SK-N-SH treated with all-trans-retinoic acid at 6 μM for 48 hours (cell line): ENCODE results near the gene ST3GAL5.

Source experiments
- ARNTL ChIP-seq: fragments of 450-650 bp; formaldehyde crosslinking; IDR thresholded peaks from 2 replicates; pipeline ENCODE4 v1.5.0; 2020; ENCODE audit warnings: low read depth, mild to moderate bottlenecking, moderate library complexity, borderline replicate concordance
- CREB5 ChIP-seq: fragments of 250-450 bp; sonication (Bioruptor Pico); IDR thresholded peaks from 2 replicates; pipeline ENCODE4 v1.5.1; 2020; ENCODE audit warnings: low read depth, mild to moderate bottlenecking, moderate library complexity
- CSDC2 ChIP-seq: fragments of 250-450 bp; sonication (Bioruptor Pico); IDR thresholded peaks from 2 replicates; pipeline ENCODE4 v1.5.0; 2020; ENCODE audit warnings: mild to moderate bottlenecking, moderate library complexity
- ISL1 ChIP-seq: fragments of 250-450 bp; sonication (Bioruptor Pico); IDR thresholded peaks from 2 replicates; pipeline ENCODE4 v2.1.2; 2022; ENCODE audit warnings: mild to moderate bottlenecking, moderate library complexity
- PATZ1 ChIP-seq: fragments of 250-450 bp; sonication (Bioruptor Pico); IDR thresholded peaks from 2 replicates; pipeline ENCODE4 v1.8.0; 2020; ENCODE audit warnings: mild to moderate bottlenecking, moderate library complexity, borderline replicate concordance
- RARB ChIP-seq: fragments of 250-450 bp; sonication (Bioruptor Pico); IDR thresholded peaks from 2 replicates; pipeline ENCODE4 v1.8.0; 2021; ENCODE audit warnings: mild to moderate bottlenecking, moderate library complexity
- TSHZ2 ChIP-seq: fragments of 250-450 bp; sonication (Bioruptor Pico); IDR thresholded peaks from 2 replicates; pipeline ENCODE4 v1.5.0; 2020; ENCODE audit warnings: mild to moderate bottlenecking, moderate library complexity
- ZFP3 ChIP-seq: fragments of 250-450 bp; sonication (Bioruptor Pico); IDR thresholded peaks from 2 replicates; pipeline ENCODE4 v1.5.0; 2020; ENCODE audit warnings: mild to moderate bottlenecking, moderate library complexity
- ZFP30 ChIP-seq: fragments of 450-650 bp; formaldehyde crosslinking; IDR thresholded peaks from 2 replicates; pipeline ENCODE4 v1.5.0; 2022; ENCODE audit warnings: mild to moderate bottlenecking, moderate library complexity
- ZNF565 ChIP-seq: fragments of 450-650 bp; formaldehyde crosslinking; conservative IDR thresholded peaks from 2 replicates; pipeline ENCODE4 v1.5.0; 2020; ENCODE audit warnings: low read depth, mild to moderate bottlenecking, moderate library complexity
- ZNF70 ChIP-seq: fragments of 450-650 bp; formaldehyde crosslinking; IDR thresholded peaks from 2 replicates; pipeline ENCODE4 v1.5.0; 2020; ENCODE audit warnings: mild to moderate bottlenecking, moderate library complexity

GRCh38 chr2:85806358-85807118 is 82.3 kb downstream of the ST3GAL5 start:
- TF ChIP-seq ZNF70: no peak
- no peak for TF ChIP-seq ZFP3 (CRISPR knock-in tag)
- no peak for TF ChIP-seq ARNTL (CRISPR knock-in tag)
- no peak for TF ChIP-seq PATZ1
- TF ChIP-seq RARB (CRISPR knock-in tag): no peak
- no peak for TF ChIP-seq ZNF565 (CRISPR knock-in tag)
- TF ChIP-seq TSHZ2 (CRISPR knock-in tag): no peak
- no peak for TF ChIP-seq ISL1 (CRISPR knock-in tag)
- TF ChIP-seq CREB5 (CRISPR knock-in tag): no peak
- no peak for TF ChIP-seq ZFP30 (CRISPR knock-in tag)
- no peak for TF ChIP-seq CSDC2 (CRISPR knock-in tag)
